Thyroid gland (tissue), 4 donors: ENCODE results near the gene RAB40A. TPM values are rescaled to one million over a fixed set of nuclear protein-coding genes. Genes with fewer than 3 reads are reported as not detected.

ENCODE experiments used
- DNase-seq, 2 donors: peaks; one replicate each; pipeline ENCODE4 v3.0.0-alpha.2; 2019
- H3K27ac ChIP-seq, 3 donors: fragments of 200-600 bp; sonication (generic); 1 replicate in 2 of 3; 2 replicates in 1 of 3; pipeline ENCODE4 v1.5.1; 2016 to 2019; ENCODE audit warnings: mild to moderate bottlenecking in 1 of 3, moderate library complexity in 1 of 3
- H3K27me3 ChIP-seq: fragments of 200-600 bp; sonication (generic); one replicate; pipeline ENCODE4 v1.5.1; 2019
- H3K36me3 ChIP-seq, 2 donors: fragments of 200-600 bp; sonication (generic); one replicate each; pipeline ENCODE4 v1.5.1; 2016 to 2019
- H3K4me1 ChIP-seq, 2 donors: fragments of 200-600 bp; sonication (generic); one replicate each; pipeline ENCODE4 v1.5.1; 2017 to 2019
- H3K4me3 ChIP-seq, 3 donors: fragments of 200-600 bp; sonication (generic); replicated peaks in 1 of 3; 1 replicate in 2 of 3; 2 replicates in 1 of 3; pipeline ENCODE4 v1.5.1; 2016; ENCODE audit warnings: mild to moderate bottlenecking in 1 of 3
- H3K9me3 ChIP-seq: fragments of 200-600 bp; sonication (generic); one replicate; pipeline ENCODE4 v1.5.1; 2017
- POLR2A ChIP-seq, 2 donors: fragments of 450-650 bp; IDR thresholded peaks; one replicate each; pipeline ENCODE4 v1.6.1; 2017; ENCODE audit warnings: antibody characterized with exemption in 2 of 2, mild to moderate bottlenecking in 2 of 2, moderate library complexity in 1 of 2
- WGBS, 2 donors: methylation state at CpG; one replicate each; pipeline ENCODE4 v1.1.5; 2017; 5-methylcytosine and 5-hydroxymethylcytosine counted together
- intact Hi-C: fragments of 100-400 bp; cut with DNase I; formaldehyde crosslinking; loops from one replicate; pipeline ENCODE4 v1.15.1; 2023
- total RNA-seq, 4 donors: library from RNA; depleted of rRNA; stranded (reverse); fragments of >200 nt; gene quantifications; one replicate each; pipeline ENCODE4 v1.2.3, GENCODE V29; 2016
- TF ChIP-seq, protein P1 (sequence below), 6 experiments: fragments of 200-600 bp in 3 of 6; fragments of 450-650 bp in 3 of 6; sonication (generic) in 3 of 6; IDR thresholded peaks; one replicate each; pipeline ENCODE4 v1.5.1; 2016 to 2019; ENCODE audit warnings: antibody characterized with exemption in 6 of 6, mild to moderate bottlenecking in 2 of 6, inconsistent platforms in 1 of 6, moderate library complexity in 1 of 6

Gene RAB40A
- total RNA-seq, 4 donors from 2014 or later = 0.33 to 0.71 (median 0.58) TPM

DNA sequence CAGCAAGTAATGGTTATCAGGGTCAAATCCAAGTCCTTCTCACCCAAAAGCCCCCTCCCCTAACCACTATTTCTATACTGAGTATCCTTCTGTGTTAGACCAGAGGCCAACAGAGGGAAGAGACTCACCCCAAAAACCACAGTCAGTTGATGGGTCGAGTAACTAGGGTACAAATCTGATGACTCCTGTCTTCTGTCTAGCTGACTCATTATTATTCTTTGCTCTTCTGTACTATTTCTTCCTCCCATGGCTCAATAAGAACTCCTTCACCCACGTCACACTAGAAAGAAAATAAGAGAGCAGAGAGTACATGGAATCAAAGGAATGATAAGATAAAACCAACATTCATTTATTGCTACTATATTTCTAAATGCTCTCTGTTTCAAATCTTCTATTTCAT is 2.0 kb downstream of the RAB40A start:
- no peaks in the 10 kb centered on the region for H3K9me3 ChIP-seq
- H3K4me3 ChIP-seq = no peak overlapping the region
- no peaks in the 10 kb centered on the region for H3K36me3 ChIP-seq
- intact Hi-C loops = no loop called here
- 74 to 83% methylated on average over 2 of the region's 2 CpGs for WGBS, 2 donors
- no peaks in the 10 kb centered on the region for H3K27me3 ChIP-seq
- H3K27ac ChIP-seq = no peak overlapping the region
- TF ChIP-seq, protein P1, sequence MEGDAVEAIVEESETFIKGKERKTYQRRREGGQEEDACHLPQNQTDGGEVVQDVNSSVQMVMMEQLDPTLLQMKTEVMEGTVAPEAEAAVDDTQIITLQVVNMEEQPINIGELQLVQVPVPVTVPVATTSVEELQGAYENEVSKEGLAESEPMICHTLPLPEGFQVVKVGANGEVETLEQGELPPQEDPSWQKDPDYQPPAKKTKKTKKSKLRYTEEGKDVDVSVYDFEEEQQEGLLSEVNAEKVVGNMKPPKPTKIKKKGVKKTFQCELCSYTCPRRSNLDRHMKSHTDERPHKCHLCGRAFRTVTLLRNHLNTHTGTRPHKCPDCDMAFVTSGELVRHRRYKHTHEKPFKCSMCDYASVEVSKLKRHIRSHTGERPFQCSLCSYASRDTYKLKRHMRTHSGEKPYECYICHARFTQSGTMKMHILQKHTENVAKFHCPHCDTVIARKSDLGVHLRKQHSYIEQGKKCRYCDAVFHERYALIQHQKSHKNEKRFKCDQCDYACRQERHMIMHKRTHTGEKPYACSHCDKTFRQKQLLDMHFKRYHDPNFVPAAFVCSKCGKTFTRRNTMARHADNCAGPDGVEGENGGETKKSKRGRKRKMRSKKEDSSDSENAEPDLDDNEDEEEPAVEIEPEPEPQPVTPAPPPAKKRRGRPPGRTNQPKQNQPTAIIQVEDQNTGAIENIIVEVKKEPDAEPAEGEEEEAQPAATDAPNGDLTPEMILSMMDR (IDR thresholded peaks at IDR 0.05) = no peak
- TF ChIP-seq POLR2A (IDR thresholded peaks at IDR 0.05) = no peak
- no peaks in the 10 kb centered on the region for H3K4me1 ChIP-seq
- DNase-seq = no peak

DNA sequence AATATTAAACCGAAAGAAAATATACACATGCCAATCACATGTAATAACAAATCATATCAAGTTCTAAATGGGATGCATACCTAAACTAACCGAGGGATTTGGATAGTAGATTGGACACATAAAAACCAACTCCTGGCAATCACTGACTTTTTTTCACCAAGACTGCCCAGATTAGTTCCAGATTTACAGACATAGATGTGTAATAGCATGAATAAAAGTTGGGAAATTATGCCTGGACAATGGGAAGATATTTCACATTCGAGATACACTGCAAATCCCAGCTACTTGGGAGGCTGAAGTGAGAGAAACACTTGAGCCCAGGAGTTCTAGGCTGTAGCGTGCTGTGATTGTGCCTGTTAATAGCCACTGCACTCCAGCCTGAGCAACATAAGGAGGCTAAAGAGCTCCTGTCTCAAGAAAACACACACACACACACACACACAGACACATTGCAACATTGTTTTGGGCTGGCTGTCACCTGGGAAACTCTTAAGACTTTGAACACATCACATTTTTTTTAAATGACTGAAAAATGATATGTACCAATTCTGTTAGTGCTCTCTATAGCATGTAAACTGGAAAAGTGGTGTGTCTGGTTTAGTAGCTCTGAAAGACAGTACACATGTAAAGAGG is 5.7 kb downstream of the RAB40A start:
- no peak for DNase-seq

DNA sequence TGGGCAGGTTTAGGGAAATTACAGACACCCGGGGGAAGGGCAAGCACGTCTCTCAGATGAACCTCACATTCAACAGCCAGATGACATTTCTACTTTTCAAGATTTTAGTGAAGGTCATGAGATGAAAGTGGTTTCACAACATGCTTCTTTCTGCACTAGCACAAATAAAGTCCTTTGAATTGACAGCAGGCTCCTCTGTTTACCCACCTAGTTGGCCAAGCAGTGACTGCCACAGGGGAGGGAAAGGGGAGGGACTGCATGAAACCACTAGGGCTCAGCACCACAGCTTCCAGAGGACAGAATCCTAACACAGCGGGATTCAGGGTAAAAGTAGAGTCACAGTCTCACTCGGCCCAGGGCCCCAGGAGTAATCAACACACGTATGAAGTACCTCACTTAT is 6.2 kb downstream of the RAB40A start:
- Histone ChIP-seq H3K4me3 (no peak overlapping the region), H3K36me3 (no peaks in the 10 kb centered on the region), H3K4me1 (no peaks in the 10 kb centered on the region), H3K9me3 (no peaks in the 10 kb centered on the region), H3K27me3 (no peaks in the 10 kb centered on the region), H3K27ac (no peak overlapping the region)
- 68 to 74% methylated on average over 5 of the region's 5 CpGs for WGBS, 2 donors
- no peak for DNase-seq
- TF ChIP-seq, protein P1 (IDR thresholded peaks at IDR 0.05) = no peak
- TF ChIP-seq POLR2A (IDR thresholded peaks at IDR 0.05) = no peak
- intact Hi-C loops = no loop called here

More for the DNA sequence above, 5.7 kb downstream of the RAB40A start:
- no peak overlapping the region for H3K27ac ChIP-seq
- no peaks in the 10 kb centered on the region for H3K36me3 ChIP-seq
- 61 to 72% methylated on average over 4 of the region's 4 CpGs for WGBS, 2 donors
- no peaks in the 10 kb centered on the region for H3K27me3 ChIP-seq
- TF ChIP-seq, protein P1 (IDR thresholded peaks at IDR 0.05) = no peak
- TF ChIP-seq POLR2A (IDR thresholded peaks at IDR 0.05) = no peak
- intact Hi-C loops = no loop called here
- H3K9me3 ChIP-seq = no peaks in the 10 kb centered on the region
- no peak overlapping the region for H3K4me3 ChIP-seq
- no peaks in the 10 kb centered on the region for H3K4me1 ChIP-seq

DNA sequence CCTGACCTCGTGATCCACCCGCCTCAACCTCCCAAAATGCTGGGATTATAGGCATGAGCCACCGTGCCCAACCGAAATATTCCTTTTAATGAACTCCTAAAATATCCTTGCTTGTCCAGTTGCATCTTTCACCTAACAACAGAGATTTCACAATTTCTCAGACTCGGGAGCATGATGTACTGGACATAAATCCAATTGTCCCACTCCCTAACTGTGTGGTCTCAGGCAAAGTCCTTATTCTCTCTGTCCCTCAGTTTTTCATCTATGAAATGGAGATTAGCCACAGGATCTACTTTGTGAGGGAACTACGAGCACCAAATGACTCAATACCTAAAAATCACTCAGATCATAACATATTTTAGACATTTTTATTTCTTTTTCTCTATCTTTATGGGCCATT is 9.3 kb downstream of the RAB40A start:
- intact Hi-C loops = no loop called here
- no peaks in the 10 kb centered on the region for H3K9me3 ChIP-seq
- 95% methylated on average over 6 of the region's 6 CpGs for WGBS, 2 donors
- no peaks in the 10 kb centered on the region for H3K4me1 ChIP-seq
- DNase-seq = no peak
- H3K27ac ChIP-seq = no peak overlapping the region
- no peak overlapping the region for H3K4me3 ChIP-seq
- H3K27me3 ChIP-seq = no peaks in the 10 kb centered on the region
- TF ChIP-seq, protein P1 (IDR thresholded peaks at IDR 0.05) = no peak
- TF ChIP-seq POLR2A (IDR thresholded peaks at IDR 0.05) = no peak
- no peaks in the 10 kb centered on the region for H3K36me3 ChIP-seq

DNA sequence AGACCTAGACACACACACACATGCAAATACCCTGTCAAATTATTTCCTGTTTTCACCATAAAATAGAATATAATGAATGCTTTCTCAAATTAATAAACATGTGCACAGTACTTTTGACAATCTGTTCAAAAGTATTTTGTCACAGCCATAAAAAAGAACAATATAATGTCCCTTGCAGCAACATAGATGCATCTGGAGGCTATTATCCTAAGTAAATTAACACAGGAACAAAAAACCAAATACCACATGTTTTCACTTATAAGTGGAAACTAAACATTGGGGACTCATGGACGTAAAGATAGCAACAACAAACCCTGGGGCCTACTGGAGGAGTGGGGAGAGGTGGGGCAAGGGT is 15.5 kb downstream of the RAB40A start:
- intact Hi-C loops = no loop called here
- DNase-seq = no peak
- Histone ChIP-seq H3K27me3 (no peaks in the 10 kb centered on the region), H3K36me3 (no peaks in the 10 kb centered on the region), H3K9me3 (no peaks in the 10 kb centered on the region), H3K27ac (no peak overlapping the region), H3K4me3 (no peak overlapping the region), H3K4me1 (no peaks in the 10 kb centered on the region)
- TF ChIP-seq POLR2A (IDR thresholded peaks at IDR 0.05) = no peak
- TF ChIP-seq, protein P1 (IDR thresholded peaks at IDR 0.05) = no peak
- WGBS, 2 donors = 74 to 76% methylated on average over 1 of the region's 1 CpG
